Tibial artery (tissue), 4 donors: ENCODE data around the gene CCSER1.
"Not testable (repeated sequence)": the region's sequence is repeated elsewhere in the genome, so short reads cannot be mapped to it uniquely, and the experiment has no call there.

Experiments used
- DNase-seq, 2 donors: peaks; one replicate each; pipeline ENCODE4 v3.0.0-alpha.2; 2019
- H3K27ac ChIP-seq, 2 donors: fragments of 200-600 bp; sonication (generic) in 1 of 2; 1 replicate in 1 of 2; 2 replicates in 1 of 2; pipeline ENCODE4 v1.5.1; 2018 to 2019; ENCODE audit warnings: mild to moderate bottlenecking in 1 of 2
- H3K27me3 ChIP-seq, 2 donors: fragments of 200-600 bp; sonication (generic) in 1 of 2; one replicate each; pipeline versions ENCODE4 v1.5.1 to v1.6.0; 2016 to 2019
- H3K36me3 ChIP-seq, 3 donors: fragments of 200-600 bp; sonication (generic) in 2 of 3; one replicate each; pipeline ENCODE4 v1.5.1; 2016 to 2019; ENCODE audit warnings: mild to moderate bottlenecking in 2 of 3
- H3K4me1 ChIP-seq, 4 donors: fragments of 200-600 bp; sonication (generic) in 2 of 4; 1 replicate in 3 of 4; 2 replicates in 1 of 4; pipeline ENCODE4 v1.5.1; 2016 to 2019
- H3K4me3 ChIP-seq, 2 donors: fragments of 200-600 bp; sonication (generic) in 1 of 2; 1 replicate in 1 of 2; 2 replicates in 1 of 2; pipeline ENCODE4 v1.5.1; 2018 to 2019; ENCODE audit warnings: mild to moderate bottlenecking in 2 of 2
- H3K9me3 ChIP-seq, 3 donors: fragments of 200-600 bp; sonication (generic) in 1 of 3; one replicate each; pipeline ENCODE4 v1.5.1; 2016 to 2019
- CTCF ChIP-seq, 2 experiments: fragments of 200-600 bp in 1 of 2; fragments of 450-650 bp in 1 of 2; IDR thresholded peaks; one replicate each; pipeline ENCODE4 v1.5.1; 2017 to 2019; ENCODE audit warnings: antibody characterized with exemption in 2 of 2, mild to moderate bottlenecking in 1 of 2, moderate library complexity in 1 of 2
- intact Hi-C: fragments of 100-400 bp; cut with DNase I; formaldehyde crosslinking; loops from one replicate; pipeline ENCODE4 v1.15.0; 2023; ENCODE audit warnings: low total_unique reads

The CCSER1 gene

DNA sequence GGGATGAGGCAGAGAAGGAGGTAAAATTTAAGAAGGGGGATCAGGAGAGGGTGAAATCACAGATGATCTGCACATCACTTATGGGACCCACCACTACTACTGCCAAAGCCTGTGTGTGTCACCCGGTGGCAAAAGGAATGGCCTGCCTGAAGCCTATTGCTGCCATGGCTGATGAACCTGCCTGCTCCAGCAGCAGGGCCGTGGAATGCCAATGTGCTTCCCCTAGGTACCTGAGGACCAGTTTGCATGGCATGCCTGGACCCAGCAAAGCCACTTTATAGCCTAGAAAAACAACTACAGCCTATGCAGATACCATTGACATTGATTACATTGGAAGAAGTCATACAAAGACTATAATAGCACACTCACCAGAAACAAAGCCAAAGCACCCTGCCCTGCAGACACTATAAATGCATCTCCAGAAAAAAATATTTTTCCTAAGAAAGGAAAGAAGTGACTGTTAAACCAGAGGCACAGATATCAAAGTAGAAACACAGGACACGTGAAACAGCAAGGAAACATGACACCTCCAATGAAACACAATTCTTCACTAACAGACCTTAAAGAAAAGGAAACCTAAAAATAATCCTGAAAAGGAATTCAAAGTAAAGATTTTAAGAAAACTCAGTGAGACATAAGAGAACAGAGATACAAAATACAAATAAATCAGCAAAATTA, 1495.9 kb downstream of the CCSER1 start:
- no peaks in the 10 kb centered on the region for H3K4me1 ChIP-seq
- DNase-seq = no peak
- no peak for TF ChIP-seq CTCF (IDR thresholded peaks at IDR 0.05)

DNA sequence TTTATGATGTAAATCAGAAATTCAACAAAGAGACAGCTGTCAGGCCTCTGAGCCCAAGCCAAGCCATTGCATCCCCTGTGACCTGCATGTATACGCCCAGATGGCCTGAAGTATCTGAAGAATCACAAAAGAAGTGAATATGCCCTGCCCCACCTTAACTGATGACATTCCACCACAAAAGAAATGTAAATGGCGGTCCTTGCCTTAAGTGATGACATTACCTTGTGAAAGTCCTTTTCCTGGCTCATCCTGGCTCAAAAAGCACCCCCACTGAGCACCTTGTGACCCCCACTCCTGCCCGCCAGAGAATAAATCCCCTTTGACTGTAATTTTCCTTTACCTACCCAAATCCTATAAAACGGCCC, 1496.4 kb downstream of the CCSER1 start:
- intact Hi-C loops, H3K27me3 ChIP-seq, H3K4me3 ChIP-seq, H3K4me1 ChIP-seq, H3K36me3 ChIP-seq, DNase-seq, H3K9me3 ChIP-seq, H3K27ac ChIP-seq: not testable (repeated sequence)

More for the DNA sequence above, 1495.9 kb downstream of the CCSER1 start:
- Histone ChIP-seq H3K27ac (no peak overlapping the region), H3K36me3 (no peaks in the 10 kb centered on the region), H3K9me3 (no peaks in the 10 kb centered on the region), H3K4me3 (no peak overlapping the region), H3K27me3 (no peaks in the 10 kb centered on the region)
- intact Hi-C loops = no loop called here

GRCh38 chr4:91630054-91630453, 1502.9 kb downstream of the CCSER1 start:
- no peak for DNase-seq
- Histone ChIP-seq H3K4me3 (no peak overlapping the region), H3K27me3 (no peaks in the 10 kb centered on the region), H3K9me3 (peaks cover 0 to 4% (median 0%) of the 10 kb centered on the region in 3 donors), H3K36me3 (no peaks in the 10 kb centered on the region), H3K4me1 (no peaks in the 10 kb centered on the region), H3K27ac (no peak overlapping the region)
- no peak for TF ChIP-seq CTCF (IDR thresholded peaks at IDR 0.05)
- intact Hi-C loops = no loop called here

DNA sequence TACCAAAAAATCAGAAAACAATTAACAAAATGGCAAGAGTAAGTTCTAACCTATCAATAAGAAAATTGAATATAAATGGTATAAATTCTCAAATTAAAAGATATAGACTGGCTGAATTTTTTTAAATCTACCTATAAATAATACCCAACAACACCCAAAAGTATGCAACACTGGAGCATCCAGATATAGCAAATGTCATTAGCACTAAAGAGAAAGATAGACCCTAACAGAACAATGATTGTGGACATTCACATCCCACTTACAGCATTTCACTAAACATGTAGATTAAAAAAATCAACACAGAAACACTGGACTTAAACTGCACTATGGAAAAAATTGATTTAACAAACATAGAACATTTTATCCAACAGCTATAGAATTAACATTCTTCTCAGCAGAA, 1503.6 kb downstream of the CCSER1 start:
- Histone ChIP-seq H3K4me1 (no peaks in the 10 kb centered on the region), H3K4me3 (no peak overlapping the region), H3K27me3 (no peaks in the 10 kb centered on the region), H3K9me3 (peaks cover 0 to 4% (median 0%) of the 10 kb centered on the region in 3 donors), H3K27ac (no peak overlapping the region), H3K36me3 (no peaks in the 10 kb centered on the region)
- intact Hi-C loops = no loop called here
- DNase-seq = no peak
- no peak for TF ChIP-seq CTCF (IDR thresholded peaks at IDR 0.05)

DNA sequence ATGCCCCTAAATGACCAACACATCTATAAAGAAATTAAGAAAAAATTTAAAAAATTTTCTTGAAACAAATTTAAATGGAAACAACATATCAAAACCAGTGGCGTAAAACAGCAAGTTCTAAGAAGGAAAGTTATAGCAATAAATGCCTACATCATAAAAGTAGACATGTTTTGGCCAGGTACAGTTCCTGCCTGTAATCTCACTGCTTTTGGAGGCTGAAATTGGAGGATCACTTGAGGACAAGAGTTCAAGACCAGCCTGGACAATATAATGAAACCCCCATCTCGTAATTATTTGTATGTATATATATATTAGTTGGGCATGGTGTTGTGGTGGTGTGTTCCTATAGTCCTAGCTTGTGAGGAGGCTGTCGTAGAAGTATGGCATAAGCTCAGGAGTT, 1504.1 kb downstream of the CCSER1 start:
- Histone ChIP-seq H3K27ac (no peak overlapping the region), H3K9me3 (peaks cover 0 to 4% (median 0%) of the 10 kb centered on the region in 3 donors), H3K36me3 (no peaks in the 10 kb centered on the region), H3K4me3 (no peak overlapping the region), H3K4me1 (no peaks in the 10 kb centered on the region), H3K27me3 (no peaks in the 10 kb centered on the region)
- intact Hi-C loops = no loop called here
- no peak for TF ChIP-seq CTCF (IDR thresholded peaks at IDR 0.05)
- DNase-seq = no peak

DNA sequence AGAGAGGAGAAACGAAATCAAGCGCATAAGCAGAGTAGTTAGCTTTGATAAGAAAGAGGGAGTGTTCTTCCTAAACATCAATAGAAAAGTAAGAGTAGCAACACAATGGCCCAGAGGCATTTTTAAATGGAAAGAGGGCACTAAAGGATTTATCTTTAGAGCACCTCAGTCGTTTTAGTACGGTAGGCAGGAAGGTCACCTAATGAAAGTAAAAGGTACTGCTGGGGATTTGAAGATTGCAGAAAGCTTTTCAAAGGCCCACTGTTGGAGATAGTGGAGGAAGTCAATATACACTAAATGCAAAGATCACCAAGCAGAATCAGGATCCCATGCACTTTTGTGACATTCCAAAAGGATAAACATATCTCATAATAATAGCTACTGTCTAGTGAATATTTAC, 1508.9 kb downstream of the CCSER1 start:
- no peaks in the 10 kb centered on the region for H3K36me3 ChIP-seq
- H3K4me3 ChIP-seq = no peak overlapping the region
- no peak for DNase-seq
- H3K9me3 ChIP-seq = peaks cover 0 to 4% (median 0%) of the 10 kb centered on the region in 3 donors
- H3K4me1 ChIP-seq = no peaks in the 10 kb centered on the region
- H3K27me3 ChIP-seq = no peaks in the 10 kb centered on the region
- intact Hi-C loops = no loop called here
- no peak for TF ChIP-seq CTCF (IDR thresholded peaks at IDR 0.05)
- no peak overlapping the region for H3K27ac ChIP-seq
